Measurements from ENCODE around the gene AMBP. TPM values are rescaled to one million over a fixed set of nuclear protein-coding genes. Genes with fewer than 3 reads are reported as not detected.

Gene AMBP
- total RNA-seq (under 1 TPM in 2 of 4 donors, not detected in 2; 0.16 to 0.84 TPM), polyA plus RNA-seq (not detected)
- long read RNA-seq, donor 1 = 0 reads
- long read RNA-seq, donor 2 = 0 reads

GRCh38 chr9:114078021-114078780 lies at the start of gene AMBP:
AMBP (minus strand) TSS chr9:114078300; CDS start chr9:114078209, 91 bp downstream.
- Histone ChIP-seq H3K4me3 (no peak within 1 kb of the TSS), H3K36me3 (ENCODE audit: insufficient read depth in 1 of 2, low read depth in 1 of 2) (no peaks in the 10 kb centered on the region), H3K4me1 (no peaks in the 10 kb centered on the region), H3K27me3 (ENCODE audit: insufficient read depth in 3 of 3, low read length in 2 of 3) (peaks cover 0 to 2% (median 0%) of the 10 kb centered on the region in 3 donors), H3K27ac (no peak within 1 kb of the TSS), H3K9me3 (no peaks in the 10 kb centered on the region)
- TF ChIP-seq, protein P1, sequence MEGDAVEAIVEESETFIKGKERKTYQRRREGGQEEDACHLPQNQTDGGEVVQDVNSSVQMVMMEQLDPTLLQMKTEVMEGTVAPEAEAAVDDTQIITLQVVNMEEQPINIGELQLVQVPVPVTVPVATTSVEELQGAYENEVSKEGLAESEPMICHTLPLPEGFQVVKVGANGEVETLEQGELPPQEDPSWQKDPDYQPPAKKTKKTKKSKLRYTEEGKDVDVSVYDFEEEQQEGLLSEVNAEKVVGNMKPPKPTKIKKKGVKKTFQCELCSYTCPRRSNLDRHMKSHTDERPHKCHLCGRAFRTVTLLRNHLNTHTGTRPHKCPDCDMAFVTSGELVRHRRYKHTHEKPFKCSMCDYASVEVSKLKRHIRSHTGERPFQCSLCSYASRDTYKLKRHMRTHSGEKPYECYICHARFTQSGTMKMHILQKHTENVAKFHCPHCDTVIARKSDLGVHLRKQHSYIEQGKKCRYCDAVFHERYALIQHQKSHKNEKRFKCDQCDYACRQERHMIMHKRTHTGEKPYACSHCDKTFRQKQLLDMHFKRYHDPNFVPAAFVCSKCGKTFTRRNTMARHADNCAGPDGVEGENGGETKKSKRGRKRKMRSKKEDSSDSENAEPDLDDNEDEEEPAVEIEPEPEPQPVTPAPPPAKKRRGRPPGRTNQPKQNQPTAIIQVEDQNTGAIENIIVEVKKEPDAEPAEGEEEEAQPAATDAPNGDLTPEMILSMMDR (IDR thresholded peaks at IDR 0.05) = no peak
- WGBS, 3 donors = 59 to 70% (median 61%) methylated on average over 16 of the region's 16 CpGs
- ATAC-seq (no peak), DNase-seq (no peak)
- intact Hi-C loops (cut with DNase I) = no loop called here

DNA sequence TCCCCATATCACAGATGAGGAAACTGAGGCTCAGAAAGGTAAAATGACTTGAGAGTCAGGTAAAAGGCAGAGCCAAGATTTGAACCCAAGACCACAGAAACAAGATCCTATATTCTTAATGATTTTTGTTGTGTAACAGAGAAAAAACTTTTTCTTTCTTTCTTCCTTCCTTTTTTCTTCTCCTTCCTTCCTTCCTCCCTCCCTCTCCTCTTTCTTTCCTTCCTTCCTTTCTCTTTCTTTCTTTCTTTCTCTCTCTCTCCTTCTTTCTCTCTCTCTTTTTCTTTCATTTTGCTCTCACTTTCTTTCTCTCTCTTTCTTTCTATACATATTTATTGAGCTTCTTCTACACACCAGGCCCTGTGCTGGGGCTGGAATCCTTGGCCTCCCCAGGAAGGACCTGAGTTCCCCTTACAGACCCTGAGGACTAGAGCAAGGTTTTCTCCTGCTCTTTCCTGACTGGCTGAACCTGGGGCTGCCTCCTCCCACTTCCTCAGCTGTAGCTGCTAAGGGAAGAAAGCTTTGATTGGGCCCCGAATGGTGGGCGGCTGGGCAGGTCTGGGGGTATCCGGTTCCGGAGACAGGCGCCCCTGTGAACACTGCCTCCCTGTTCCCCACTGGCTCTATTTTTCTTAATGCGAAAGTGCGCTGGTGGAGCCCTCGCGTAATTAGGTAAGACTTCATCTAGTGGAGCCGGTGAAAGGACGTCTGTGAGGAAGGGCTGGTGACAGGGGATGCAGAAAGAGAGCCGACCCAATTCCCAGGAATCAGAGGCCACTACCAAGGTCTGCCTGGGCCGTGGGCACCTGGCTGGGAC lies 48.4 kb upstream of the AMBP start:
- no peak for ATAC-seq
- intact Hi-C loops (cut with DNase I) = no loop called here
- WGBS, 3 donors = 69 to 77% (median 75%) methylated on average over 13 of the region's 13 CpGs
- peaks cover 6% of the 10 kb centered on the region for H3K9me3 ChIP-seq
- no peak for DNase-seq
- TF ChIP-seq, protein P1 (IDR thresholded peaks at IDR 0.05) = no peak
- H3K4me3 ChIP-seq = no peak overlapping the region
- H3K36me3 ChIP-seq (ENCODE audit: insufficient read depth in 1 of 2, low read depth in 1 of 2) = no peaks in the 10 kb centered on the region
- H3K27ac ChIP-seq = no peak overlapping the region
- peaks cover 0 to 2% (median 0%) of the 10 kb centered on the region in 3 donors for H3K27me3 ChIP-seq (ENCODE audit: insufficient read depth in 3 of 3, low read length in 2 of 3)
- no peaks in the 10 kb centered on the region for H3K4me1 ChIP-seq

- Histone ChIP-seq H3K9me3 (peaks cover 6% of the 10 kb centered on the region), H3K27ac (no peak overlapping the region), H3K4me3 (no peak overlapping the region), H3K27me3 (ENCODE audit: insufficient read depth in 3 of 3, low read length in 2 of 3) (peaks cover 0 to 3% (median 0%) of the 10 kb centered on the region in 3 donors), H3K36me3 (ENCODE audit: insufficient read depth in 1 of 2, low read depth in 1 of 2) (no peaks in the 10 kb centered on the region), H3K4me1 (no peaks in the 10 kb centered on the region)
- WGBS, 3 donors = 68 to 92% (median 88%) methylated on average over 10 of the region's 10 CpGs
- intact Hi-C loops (cut with DNase I) = no loop called here
- no peak for ATAC-seq
- TF ChIP-seq, protein P1 (IDR thresholded peaks at IDR 0.05) = no peak
- DNase-seq = no peak
Observed at GRCh38 chr9:114125476-114126013, 47.4 kb upstream of the AMBP start.

GRCh38 chr9:114124666-114125475 lies 46.8 kb upstream of the AMBP start:
- no peak overlapping the region for H3K27ac ChIP-seq
- intact Hi-C loops (cut with DNase I) = no loop called here

More at GRCh38 chr9:114124666-114125475, 46.8 kb upstream of the AMBP start:
- Histone ChIP-seq H3K4me3 (no peak overlapping the region), H3K27me3 (ENCODE audit: insufficient read depth in 3 of 3, low read length in 2 of 3) (peaks cover 0 to 3% (median 0%) of the 10 kb centered on the region in 3 donors), H3K4me1 (no peaks in the 10 kb centered on the region), H3K36me3 (ENCODE audit: insufficient read depth in 1 of 2, low read depth in 1 of 2) (no peaks in the 10 kb centered on the region), H3K9me3 (peaks cover 6% of the 10 kb centered on the region)
- 88 to 91% (median 90%) methylated on average over 12 to 13 of the region's 13 CpGs for WGBS, 3 donors
- TF ChIP-seq, protein P1 (IDR thresholded peaks at IDR 0.05) = no peak
- DNase-seq = no peak
- no peak for ATAC-seq
